HG03196 (cell line): ENCODE results near the gene SEMA5A.

Experiments
- ATAC-seq: cut with Tn5 transposase; IDR thresholded peaks from one replicate; pipeline ENCODE4 v1.9.1; 2021; ENCODE audit not compliant: unreplicated experiment

SEMA5A gene, protein sequence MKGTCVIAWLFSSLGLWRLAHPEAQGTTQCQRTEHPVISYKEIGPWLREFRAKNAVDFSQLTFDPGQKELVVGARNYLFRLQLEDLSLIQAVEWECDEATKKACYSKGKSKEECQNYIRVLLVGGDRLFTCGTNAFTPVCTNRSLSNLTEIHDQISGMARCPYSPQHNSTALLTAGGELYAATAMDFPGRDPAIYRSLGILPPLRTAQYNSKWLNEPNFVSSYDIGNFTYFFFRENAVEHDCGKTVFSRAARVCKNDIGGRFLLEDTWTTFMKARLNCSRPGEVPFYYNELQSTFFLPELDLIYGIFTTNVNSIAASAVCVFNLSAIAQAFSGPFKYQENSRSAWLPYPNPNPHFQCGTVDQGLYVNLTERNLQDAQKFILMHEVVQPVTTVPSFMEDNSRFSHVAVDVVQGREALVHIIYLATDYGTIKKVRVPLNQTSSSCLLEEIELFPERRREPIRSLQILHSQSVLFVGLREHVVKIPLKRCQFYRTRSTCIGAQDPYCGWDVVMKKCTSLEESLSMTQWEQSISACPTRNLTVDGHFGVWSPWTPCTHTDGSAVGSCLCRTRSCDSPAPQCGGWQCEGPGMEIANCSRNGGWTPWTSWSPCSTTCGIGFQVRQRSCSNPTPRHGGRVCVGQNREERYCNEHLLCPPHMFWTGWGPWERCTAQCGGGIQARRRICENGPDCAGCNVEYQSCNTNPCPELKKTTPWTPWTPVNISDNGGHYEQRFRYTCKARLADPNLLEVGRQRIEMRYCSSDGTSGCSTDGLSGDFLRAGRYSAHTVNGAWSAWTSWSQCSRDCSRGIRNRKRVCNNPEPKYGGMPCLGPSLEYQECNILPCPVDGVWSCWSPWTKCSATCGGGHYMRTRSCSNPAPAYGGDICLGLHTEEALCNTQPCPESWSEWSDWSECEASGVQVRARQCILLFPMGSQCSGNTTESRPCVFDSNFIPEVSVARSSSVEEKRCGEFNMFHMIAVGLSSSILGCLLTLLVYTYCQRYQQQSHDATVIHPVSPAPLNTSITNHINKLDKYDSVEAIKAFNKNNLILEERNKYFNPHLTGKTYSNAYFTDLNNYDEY

DNA sequence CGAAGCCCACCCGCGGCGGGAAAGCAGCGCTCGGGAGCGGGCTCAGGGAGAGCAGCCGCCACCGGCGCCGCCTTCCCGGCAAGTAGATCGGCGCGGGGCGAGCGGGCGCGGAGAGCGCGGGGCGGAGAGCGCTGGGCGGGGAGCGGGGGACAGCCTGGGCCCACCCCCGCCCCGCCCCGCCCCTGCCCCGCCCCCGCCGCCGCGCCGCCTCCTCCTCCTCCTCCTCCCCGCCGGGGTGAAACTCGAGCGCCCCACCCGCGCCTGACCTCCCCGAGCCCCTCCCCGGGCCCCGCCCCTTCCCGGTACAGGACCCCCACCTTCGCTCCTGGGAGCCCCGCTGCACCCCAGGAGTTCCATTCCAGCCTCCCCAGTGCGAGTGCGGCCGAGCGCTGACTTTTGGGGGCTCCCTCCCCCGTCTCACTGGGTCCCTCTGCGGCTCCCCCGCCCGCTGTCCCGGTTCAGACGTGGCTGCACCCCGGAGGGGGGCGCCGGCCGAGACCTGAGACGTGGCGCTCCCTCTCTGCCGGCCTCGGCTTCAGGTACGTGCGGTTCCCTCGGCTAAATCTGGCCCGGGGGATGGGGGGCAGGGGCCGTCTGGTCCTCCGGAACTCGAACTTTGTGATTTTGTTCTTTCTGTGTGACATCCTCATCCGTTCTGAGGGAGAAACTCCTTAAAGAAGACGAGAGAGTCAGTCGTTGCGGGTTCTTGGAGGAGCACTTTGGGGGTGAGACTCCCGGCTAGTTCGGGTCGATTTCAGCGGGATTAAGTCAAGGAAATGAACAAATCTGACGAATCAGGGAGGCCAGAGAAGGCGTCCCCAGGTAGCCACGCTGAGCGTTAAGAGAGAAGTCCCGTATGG lies at the start of gene SEMA5A:
TSS of gene SEMA5A (minus strand) at position 84 of the 860 bp plus-strand sequence. CDS start 166,129 bp downstream, outside the sequence.
- ATAC-seq: no peak

DNA sequence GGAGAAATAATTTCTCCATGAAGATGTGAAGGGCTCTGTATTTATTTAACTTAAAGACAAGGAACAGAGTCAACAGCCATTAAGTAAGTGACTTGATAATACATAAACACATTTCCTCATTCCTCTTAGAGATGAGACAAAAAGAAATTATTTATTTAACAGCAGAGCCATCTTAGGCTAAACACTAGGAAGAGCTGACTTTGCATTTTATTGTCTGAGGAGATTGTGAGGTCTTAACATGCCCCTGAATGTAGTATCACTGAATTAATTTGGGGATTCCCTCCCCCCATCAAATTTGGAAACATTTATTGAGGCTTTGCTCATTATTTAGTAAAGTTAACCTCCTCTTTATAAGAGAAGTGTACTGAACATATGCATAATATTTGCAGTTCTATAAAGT lies 49.0 kb upstream of the SEMA5A start:
- no peak for ATAC-seq

DNA sequence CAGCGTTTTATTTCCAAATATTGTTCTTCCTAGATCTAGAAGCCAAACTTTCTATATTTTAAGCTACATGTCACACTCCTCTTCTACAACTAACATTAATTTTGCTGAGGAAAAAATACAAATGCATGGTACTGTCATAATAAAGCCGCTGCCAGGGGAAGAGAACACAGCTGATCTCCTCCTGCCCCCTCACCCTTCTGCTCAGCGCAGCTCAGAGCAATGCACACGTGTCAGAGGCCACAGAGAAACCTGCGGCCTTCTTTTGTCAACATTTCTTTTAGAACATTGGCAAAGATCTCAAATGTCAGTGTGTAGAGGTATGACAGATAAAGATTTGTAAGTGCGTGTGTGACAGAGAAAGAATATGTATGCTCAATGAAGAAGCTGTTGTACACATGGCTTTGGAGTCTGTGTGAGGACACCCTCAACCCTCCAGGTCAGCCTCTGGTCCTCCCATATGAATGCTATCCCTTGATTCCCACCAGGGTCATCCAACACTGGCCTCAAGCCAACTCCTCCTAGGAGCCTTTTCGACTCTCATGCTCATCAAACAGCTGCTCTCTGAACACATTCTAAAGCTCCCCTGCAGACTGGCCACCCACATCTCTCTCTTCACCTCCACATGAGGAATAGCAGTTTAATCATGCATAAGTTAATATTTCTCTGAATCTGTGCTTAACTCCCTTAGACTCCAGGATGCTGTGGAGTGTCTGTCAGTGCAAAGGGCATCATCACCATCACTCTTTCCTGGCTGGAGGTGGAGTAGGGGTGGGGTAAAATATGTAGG lies 43.4 kb upstream of the SEMA5A start:
- no peak for ATAC-seq

DNA sequence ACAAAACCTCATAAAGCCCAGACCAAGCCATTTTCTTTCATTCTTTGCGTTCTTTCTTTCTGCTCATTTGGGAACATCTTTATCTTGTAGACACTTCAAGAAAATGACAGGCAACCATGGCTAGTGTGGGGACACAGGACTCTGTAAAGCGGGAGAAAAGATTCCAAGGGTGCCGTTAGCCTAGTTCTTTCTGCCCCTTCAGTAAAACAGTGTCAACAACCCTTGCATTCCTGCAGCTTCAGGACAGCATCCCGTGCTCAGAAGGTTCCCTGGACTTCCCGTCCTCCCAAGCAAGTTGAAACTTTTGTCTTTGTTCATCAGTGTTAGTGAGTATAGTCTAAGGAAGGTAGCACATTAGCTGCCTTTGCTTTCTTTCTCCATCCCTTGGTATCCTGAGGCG lies 42.4 kb upstream of the SEMA5A start:
- ATAC-seq: no peak

DNA sequence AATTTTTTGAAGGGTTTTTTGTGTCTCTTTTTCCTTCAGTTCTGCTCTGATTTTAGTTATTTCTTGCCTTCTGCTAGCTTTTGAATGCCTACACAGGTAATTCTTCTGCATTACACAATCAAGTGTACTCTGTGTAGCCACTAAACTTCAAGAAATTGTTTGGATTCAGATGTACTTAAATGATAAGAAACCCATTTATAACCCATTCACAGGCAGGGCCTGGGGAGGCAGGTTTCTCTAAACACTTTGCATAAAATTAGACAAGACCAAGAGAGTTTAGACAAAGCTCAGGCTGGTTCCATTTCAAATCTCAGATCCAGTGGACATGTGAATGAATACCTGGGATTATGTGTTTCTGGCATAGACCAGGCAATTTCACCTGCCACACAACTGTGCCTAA lies 41.3 kb upstream of the SEMA5A start:
- no peak for ATAC-seq

DNA sequence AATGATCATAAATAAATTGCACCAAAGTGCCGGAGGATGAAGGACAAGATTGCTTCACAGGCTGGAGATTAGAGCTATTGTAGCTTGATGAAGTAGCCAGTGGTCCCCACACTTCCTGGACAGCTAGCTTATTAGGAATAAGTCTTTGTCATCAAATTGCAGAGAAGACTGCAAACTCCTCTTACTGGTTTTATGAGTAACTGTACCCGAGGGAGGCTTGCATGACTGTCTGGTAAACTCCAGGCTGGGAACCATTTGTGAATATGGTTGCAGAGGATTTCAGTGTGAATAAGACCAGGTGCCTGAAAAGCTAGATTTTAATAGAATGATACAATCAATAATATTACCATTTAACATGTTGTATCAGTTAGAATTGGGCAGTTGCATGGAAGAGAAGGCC lies 36.5 kb upstream of the SEMA5A start:
- no peak for ATAC-seq

DNA sequence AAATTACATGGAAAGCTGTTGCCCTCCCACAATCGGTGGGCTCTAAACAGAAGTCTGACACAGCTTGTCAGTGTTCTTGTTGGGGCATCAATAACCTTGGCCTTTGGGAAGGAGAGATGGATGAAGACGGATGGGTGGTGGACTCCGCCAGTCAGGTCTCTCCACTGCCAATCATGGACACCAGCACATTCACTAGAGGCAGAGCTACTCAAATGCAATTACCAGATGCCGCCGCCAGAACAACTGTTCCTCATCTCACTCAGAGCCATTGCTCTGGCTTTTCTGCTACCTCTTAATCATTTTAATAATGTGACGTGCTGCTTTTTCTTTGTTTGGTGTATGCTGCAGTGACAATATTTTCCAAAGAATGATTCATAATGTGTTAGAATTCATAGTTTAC lies 27.9 kb upstream of the SEMA5A start:
- no peak for ATAC-seq

DNA sequence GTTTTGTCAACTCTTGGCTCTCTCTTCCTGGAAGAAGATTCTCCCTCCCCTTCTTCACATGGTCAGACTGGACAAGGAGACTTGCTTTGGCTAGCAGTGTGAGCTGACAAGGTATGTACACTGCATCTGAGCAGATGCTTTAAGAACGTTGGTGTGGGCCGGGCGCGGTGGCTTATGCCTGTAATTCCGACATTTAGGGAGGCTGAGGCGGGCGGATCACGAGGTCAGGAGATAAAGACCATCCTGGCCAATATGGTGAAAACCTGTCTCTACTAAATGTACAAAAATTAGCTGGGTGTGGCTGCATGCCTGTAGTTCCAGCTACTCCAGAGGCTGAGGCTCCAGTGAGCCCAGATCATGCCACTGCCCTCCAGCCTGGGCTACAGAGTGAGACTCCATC lies 26.4 kb upstream of the SEMA5A start:
- no peak for ATAC-seq

DNA sequence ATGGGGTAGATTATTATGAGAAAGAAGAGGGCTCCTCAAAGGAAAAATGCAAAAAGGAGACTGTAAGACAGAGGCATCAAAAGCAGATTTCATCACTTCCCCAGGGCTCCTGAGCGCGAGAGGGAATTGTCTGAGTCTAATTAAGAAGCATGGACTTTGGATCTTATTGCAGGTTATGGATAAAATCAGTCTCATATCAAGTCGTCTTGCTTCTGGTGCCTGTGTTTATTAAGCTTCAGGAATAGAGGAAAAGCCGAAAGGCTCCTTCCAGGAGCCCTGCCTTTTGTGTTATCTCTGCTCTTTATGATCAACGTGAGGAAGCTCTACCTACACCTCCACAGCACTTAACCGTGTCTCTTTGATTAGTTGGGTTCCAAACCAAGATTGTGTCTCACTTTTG lies 25.0 kb upstream of the SEMA5A start:
- ATAC-seq: no peak

DNA sequence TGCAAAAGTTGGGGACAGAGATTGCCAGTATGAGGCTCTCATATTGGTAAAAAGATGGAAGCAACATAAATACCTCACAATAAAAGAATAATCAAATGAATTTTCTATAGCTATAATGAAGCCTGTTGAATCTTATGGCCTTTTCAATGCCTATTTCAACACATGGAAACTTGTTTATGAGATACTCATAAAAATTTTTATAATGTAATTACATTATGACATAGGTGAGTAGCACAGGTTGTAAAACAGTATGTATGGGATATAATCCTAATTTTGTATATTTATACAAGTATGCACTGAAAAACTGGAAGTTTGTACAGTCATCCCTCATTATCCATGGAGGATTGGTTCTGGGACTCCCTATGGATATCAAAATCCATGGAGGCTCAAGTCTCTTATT lies 21.2 kb upstream of the SEMA5A start:
- no peak for ATAC-seq

DNA sequence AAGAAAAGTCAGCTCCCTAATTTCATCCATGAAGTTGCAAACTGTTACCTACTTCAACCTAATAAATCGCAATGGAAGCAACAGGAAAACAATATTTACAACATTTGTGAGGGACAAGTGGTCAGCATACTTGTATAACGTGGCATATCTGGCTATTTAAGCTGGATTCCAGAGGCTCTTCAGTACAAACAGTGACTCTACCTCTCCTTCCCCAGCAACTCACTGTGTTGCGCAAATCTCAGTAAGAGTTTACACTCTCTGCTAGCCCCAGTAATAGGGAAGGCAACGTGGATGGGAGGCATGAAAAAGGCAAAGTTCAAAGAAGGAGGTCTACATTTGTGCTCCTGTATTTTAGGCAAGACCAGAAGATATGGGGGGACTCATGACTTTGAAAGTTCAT lies 18.9 kb upstream of the SEMA5A start:
- no peak for ATAC-seq

DNA sequence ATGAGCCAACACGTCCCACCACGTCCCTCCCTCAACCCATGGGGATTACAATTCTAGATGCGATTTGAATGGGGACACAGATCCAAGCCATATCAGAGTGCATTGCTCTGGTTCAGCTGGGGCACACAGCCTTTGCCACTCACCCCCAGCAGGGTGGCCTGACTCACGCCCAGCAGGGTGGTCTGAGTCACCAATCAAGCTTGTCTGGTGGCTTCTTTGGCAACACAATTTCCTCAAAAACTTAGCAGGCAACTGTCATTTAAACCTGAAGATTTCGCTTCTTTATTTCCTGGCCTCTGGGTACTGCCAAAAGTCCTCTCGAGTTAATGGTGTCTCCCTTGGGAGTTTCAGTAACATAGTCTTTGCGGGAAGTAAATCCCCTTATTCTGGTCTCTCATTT lies 16.3 kb upstream of the SEMA5A start:
- ATAC-seq: no peak

DNA sequence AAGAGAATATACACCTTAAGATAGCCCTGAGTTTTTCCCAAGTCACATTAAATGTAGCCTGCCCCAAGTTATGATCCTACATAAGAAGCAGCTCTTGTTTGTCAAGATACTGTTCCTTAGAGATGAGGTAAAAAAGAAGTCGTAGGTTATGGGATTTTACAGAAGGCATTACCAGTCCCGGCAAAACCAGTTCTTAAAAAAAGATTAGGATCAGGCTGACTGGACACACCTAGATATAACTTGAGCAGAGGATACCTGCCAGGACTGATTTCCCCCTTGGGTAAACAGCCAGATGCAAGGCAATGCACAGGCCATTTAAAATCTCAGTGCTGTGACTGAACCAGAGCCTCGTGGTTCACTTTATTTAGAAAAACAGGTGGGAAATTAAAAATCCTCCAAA lies 14.1 kb upstream of the SEMA5A start:
- no peak for ATAC-seq

DNA sequence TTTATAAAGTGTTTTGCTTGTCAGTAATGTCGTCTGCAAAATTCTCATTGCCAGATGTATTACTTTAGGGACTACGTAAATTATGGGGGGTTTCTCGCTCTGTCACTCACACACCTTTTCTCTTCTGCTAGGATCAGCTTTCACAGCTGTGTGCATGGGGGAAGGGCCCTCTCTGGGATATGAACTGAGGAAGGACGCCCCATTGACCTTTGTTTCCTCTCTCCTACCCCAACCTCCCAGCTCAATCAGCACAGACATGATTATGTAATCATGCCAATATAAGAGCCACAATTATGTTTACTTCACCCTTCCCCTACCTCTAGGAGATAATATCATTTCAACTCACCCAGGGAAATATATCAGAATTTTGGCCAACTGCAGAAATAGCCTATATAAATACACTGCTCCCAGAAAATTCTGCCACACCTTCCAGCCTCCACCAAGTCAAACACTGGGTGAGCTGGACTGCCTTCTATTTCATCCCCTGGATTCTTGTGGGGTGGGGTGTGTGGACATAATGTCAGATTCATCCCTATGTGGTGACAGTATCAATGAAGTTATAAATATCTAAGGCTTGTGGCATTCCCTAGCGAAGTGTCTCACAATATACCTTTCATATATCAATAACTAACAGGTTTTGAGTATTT lies 12.6 kb upstream of the SEMA5A start:
- ATAC-seq: no peak

DNA sequence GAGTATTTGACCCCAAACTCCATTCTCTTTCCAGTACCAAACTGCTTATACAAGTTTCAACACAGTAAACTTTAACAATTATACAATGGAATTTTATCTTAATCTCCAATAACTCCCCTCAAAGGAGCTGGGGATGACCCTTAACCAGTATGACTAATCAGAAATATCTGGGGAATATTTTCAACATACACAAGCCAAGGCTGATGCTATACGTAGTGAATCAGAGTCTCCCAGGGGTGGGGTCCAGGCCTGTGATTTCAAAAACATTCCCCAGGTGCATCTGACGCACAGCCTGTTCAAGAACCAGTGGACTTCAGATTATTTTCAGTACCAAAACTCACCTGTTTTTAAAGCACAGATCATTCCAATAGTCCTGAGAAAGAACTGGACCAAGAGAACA lies 11.8 kb upstream of the SEMA5A start:
- ATAC-seq: no peak

DNA sequence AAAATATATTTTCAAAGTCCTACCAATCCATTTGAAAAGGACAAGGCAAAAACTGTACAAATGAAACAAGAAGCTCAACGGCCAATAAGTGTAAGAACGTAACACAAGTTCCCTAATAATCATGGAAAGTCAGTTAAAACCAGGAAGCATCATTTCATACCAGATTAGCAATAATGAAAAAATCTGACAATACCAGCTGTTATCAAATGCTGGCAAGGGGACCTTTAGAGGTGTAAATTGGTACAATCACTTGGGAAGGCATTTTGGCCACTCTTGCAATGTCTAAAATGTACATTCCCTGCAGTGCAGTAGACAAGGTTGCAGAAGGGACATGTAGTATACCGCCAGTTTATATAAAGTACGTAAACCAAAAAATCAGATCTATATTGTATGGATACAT lies 10.1 kb upstream of the SEMA5A start:
- no peak for ATAC-seq

DNA sequence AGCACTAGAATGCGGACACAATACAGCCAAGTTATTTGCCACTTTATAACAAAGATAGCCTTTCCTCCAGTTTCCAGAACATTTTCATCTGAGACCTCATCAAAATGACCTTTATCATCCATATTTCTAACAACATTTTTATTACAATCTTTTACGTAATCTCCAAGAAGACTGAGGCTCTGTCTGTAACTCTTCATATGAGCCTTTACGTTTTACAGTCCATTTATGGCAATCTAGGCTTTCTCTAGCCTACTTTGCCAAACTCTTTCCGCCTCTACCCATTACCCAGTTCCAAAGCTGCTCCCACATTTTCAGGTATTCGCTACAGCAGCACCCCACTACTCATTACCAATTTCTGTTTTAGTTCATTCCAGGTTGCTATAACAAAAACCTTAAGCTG lies 8.2 kb upstream of the SEMA5A start:
- ATAC-seq: no peak

DNA sequence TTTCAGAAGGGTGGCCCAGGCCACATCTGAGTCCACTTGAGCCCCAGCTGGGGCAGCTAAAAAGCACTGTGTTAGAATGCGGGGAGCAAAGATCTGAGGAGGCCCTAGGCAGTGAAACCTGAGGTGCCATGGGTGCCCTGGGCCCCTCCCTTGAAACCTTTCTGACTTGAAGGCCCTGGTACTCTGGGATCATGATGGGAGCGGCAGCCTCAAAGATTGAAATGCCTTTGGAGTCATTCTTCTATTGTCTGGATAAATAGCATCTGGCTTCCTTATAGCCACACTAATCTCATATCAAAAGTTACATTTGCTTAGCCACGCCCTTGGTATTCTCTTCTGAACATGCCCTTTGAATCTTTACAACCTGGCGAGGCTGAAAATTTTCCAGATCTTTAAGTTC lies 7.7 kb upstream of the SEMA5A start:
- ATAC-seq: no peak
